ENCODE results near the gene USP7. TPM values are rescaled to one million over a fixed set of nuclear protein-coding genes. Genes with fewer than 3 reads are reported as not detected.
"Not testable (repeated sequence)": the region's sequence is repeated elsewhere in the genome, so short reads cannot be mapped to it uniquely, and the experiment has no call there.

USP7 gene
- total RNA-seq, 1 donor from 2014 or later: 55.3 TPM

DNA sequence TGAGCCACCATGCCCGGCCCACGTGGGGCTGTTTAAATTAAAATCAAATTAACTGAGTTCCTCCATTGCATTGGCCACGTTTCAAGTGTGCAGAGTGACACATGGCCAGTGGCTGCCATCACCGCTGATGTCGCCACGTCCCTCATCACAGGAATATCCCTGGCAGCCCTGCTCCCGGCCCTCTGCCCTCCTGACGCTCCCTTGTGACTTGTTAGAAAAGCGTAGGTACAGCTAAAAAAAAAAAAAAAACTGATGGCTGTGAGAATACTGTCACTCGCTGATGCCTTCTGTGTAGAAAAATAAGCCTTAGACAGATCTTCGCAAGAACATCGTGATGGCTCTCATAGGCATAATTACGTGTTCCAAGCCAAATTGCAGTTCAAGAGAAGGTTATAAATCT lies 116.6 kb downstream of the USP7 start:
- DNase-seq (ENCODE audit: low spot score in 2 of 2): no peak
- intact Hi-C loops (cut with DNase I): no loop called here
- peaks cover 16 to 28% of the 10 kb centered on the region in 2 donors for H3K36me3 ChIP-seq
- H3K27me3 ChIP-seq: no peaks in the 10 kb centered on the region
- H3K4me1 ChIP-seq: peaks cover 0 to 6% of the 10 kb centered on the region in 2 donors
- H3K9me3 ChIP-seq: no peaks in the 10 kb centered on the region
- no peak overlapping the region for H3K27ac ChIP-seq
- H3K4me3 ChIP-seq: no peak overlapping the region
- TF ChIP-seq, protein P1, sequence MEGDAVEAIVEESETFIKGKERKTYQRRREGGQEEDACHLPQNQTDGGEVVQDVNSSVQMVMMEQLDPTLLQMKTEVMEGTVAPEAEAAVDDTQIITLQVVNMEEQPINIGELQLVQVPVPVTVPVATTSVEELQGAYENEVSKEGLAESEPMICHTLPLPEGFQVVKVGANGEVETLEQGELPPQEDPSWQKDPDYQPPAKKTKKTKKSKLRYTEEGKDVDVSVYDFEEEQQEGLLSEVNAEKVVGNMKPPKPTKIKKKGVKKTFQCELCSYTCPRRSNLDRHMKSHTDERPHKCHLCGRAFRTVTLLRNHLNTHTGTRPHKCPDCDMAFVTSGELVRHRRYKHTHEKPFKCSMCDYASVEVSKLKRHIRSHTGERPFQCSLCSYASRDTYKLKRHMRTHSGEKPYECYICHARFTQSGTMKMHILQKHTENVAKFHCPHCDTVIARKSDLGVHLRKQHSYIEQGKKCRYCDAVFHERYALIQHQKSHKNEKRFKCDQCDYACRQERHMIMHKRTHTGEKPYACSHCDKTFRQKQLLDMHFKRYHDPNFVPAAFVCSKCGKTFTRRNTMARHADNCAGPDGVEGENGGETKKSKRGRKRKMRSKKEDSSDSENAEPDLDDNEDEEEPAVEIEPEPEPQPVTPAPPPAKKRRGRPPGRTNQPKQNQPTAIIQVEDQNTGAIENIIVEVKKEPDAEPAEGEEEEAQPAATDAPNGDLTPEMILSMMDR (IDR thresholded peaks at IDR 0.05): no peak

DNA sequence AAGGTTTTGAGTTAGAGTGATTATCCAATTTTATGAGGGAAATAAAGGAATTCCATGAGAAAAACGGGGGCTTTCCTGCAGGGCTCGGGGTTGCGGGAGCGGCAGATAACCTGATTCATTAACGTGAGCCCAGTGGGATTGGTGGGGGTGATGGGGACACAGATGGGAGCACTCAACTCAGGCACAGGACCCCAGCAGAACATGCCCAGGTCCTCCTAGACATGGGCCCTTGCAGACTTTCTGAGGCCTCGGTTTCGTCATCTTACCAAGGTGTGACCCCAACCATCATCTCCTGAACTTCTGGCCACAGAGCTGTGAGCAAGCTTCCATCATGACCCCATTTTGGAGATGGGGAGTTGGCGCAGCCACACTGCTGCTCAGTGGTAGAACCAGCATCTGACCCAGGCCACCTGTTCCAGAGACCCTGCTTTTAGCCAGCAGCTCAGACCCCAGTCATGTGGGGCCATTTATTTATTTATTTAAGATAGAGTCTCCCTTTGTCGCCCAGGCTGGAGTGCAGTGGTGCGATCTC lies 117.2 kb downstream of the USP7 start:
- Histone ChIP-seq H3K4me1 (peaks cover 0 to 6% of the 10 kb centered on the region in 2 donors), H3K9me3 (no peaks in the 10 kb centered on the region), H3K4me3 (no peak overlapping the region), H3K27ac (no peak overlapping the region), H3K27me3 (no peaks in the 10 kb centered on the region), H3K36me3 (peaks cover 16 to 27% of the 10 kb centered on the region in 2 donors)
- intact Hi-C loops (cut with DNase I): no loop called here
- TF ChIP-seq, protein P1 (IDR thresholded peaks at IDR 0.05): no peak
- DNase-seq (ENCODE audit: low spot score in 2 of 2): no peak

DNA sequence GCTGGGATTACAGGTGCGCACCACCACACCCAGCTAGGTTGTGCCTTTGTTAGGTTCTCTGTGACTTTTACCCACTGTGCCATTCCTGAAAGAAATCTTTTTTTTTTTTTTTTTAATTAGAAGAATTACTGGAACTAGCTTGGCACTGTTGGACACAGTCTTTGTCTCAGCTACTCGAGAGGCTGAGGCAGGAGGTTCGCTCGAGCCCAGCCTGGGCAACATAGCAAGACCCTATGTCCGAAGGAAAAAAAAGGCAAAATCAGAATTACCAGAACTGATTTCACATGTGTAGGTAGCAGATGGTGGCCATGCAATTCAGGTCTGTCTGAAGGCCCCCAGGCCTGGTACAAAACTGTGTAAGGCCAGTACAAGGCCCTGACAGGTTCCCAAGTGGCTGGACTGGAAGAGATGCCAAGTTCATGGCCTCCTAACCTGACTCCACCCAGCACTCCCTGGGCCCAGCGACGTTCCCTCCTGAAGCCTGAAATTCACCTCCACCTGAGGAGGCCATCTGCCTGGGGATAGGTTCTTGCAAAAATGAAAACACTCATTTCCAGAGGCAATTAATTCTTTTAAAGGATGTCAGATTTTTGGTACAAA lies 117.9 kb downstream of the USP7 start:
- Histone ChIP-seq H3K27me3 (no peaks in the 10 kb centered on the region), H3K9me3 (no peaks in the 10 kb centered on the region)

DNA sequence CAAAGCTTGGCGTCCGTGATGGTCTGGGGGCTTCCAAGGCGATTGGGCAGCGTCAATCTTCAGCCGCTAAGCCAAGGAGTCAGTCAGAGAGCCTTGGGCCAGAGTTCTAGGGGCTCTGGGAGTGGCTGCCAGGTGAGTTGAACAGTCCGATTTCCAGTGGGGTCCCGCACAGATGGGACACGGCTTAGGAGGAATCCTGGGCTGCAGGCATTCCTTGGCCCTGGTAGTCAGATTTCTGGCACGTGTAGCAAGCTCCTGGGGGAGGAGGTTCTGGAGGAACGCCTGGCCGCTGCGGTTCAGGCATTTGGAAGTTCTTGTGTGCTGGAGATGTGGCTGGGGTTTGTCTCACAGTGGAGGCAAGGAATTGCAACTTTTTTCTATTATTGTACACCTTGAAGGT lies 120.4 kb downstream of the USP7 start:
- not testable (repeated sequence) for H3K27ac ChIP-seq, H3K4me3 ChIP-seq

More for the DNA sequence above, 117.9 kb downstream of the USP7 start:
- TF ChIP-seq, protein P1 (IDR thresholded peaks at IDR 0.05): no peak
- intact Hi-C loops (cut with DNase I): no loop called here
- Histone ChIP-seq H3K27ac (no peak overlapping the region), H3K4me3 (no peak overlapping the region), H3K4me1 (peaks cover 0 to 6% of the 10 kb centered on the region in 2 donors), H3K36me3 (peaks cover 16 to 27% of the 10 kb centered on the region in 2 donors)
- DNase-seq (ENCODE audit: low spot score in 2 of 2): no peak

More for the DNA sequence above, 120.4 kb downstream of the USP7 start:
- H3K9me3 ChIP-seq; H3K4me1 ChIP-seq; DNase-seq (ENCODE audit: low spot score in 2 of 2); H3K36me3 ChIP-seq; intact Hi-C loops (cut with DNase I); H3K27me3 ChIP-seq: not testable (repeated sequence)

Other genes starting within 250 kb of the USP7 start
- 1.5 TPM for gene TMEM186, start 166.3 kb downstream of the USP7 start, total RNA-seq
- gene PMM2, start 166.1 kb downstream of the USP7 start, total RNA-seq: 17.9 TPM
- 151 TPM for gene CARHSP1, start 94.9 kb downstream of the USP7 start, total RNA-seq
- not detected for gene LITAFD, start 81.6 kb downstream of the USP7 start, total RNA-seq
- gene HAPSTR1, start 127.7 kb upstream of the USP7 start, total RNA-seq: 22.0 TPM

Measured in ascending aorta (tissue), 2 donors.